Mesothelial cell of epicardium (in vitro differentiated cells): ENCODE measurements around the gene TMEM132C. TPM values are rescaled to one million over a fixed set of nuclear protein-coding genes. Genes with fewer than 3 reads are reported as not detected.

ENCODE experiments used
- DNase-seq, 2 experiments: peaks; one replicate each; pipeline ENCODE4 v3.0.0; 2021; ENCODE audit warnings: low spot score in 2 of 2; ENCODE audit not compliant: unreplicated experiment in 2 of 2
- H3K27ac Mint-ChIP-seq: 2 replicates; pipeline ENCODE4 v1.8.0; 2021; ENCODE audit warnings: mixed read lengths
- H3K27me3 Mint-ChIP-seq: 2 replicates; pipeline ENCODE4 v1.8.0; 2021; ENCODE audit warnings: low read depth, mixed read lengths
- H3K36me3 Mint-ChIP-seq: 2 replicates; pipeline ENCODE4 v1.8.0; 2021; ENCODE audit warnings: mixed read lengths
- H3K4me1 Mint-ChIP-seq: 2 replicates; pipeline ENCODE4 v1.8.0; 2021; ENCODE audit warnings: mixed read lengths
- H3K4me3 Mint-ChIP-seq: 2 replicates; pipeline ENCODE4 v1.8.0; 2021; ENCODE audit warnings: mild to moderate bottlenecking, moderate library complexity, mixed read lengths
- H3K9me3 Mint-ChIP-seq: 2 replicates; pipeline ENCODE4 v1.8.0; 2021; ENCODE audit warnings: mixed read lengths
- CTCF ChIP-seq: fragments of 200-600 bp; sonication (generic); IDR thresholded peaks from one replicate; pipeline ENCODE4 v1.5.0; 2021; ENCODE audit warnings: antibody characterized with exemption; ENCODE audit not compliant: unreplicated experiment
- total RNA-seq: library from RNA; stranded (reverse); gene quantifications from 3 replicates; pipeline ENCODE4 v1.2.1, GENCODE V29; 2021

Gene TMEM132C
- total RNA-seq, 1 donor from 2014 or later = 25.5 TPM

- Mint-ChIP-seq H3K9me3 (peaks cover 6% of the 10 kb centered on the region), H3K4me3 (no peak overlapping the region), H3K4me1 (peaks cover 11% of the 10 kb centered on the region), H3K36me3 (no peaks in the 10 kb centered on the region), H3K27me3 (peaks cover 4% of the 10 kb centered on the region), H3K27ac (no peak overlapping the region)
- TF ChIP-seq CTCF = no peak
- DNase-seq = no peak
Observed at GRCh38 chr12:128288357-128288756, 21.4 kb downstream of the TMEM132C start.

GRCh38 chr12:128288896-128289295, 21.9 kb downstream of the TMEM132C start:
- Mint-ChIP-seq H3K36me3 (no peaks in the 10 kb centered on the region), H3K27me3 (peaks cover 4% of the 10 kb centered on the region), H3K9me3 (peaks cover under 1% of the 10 kb centered on the region), H3K27ac (no peak overlapping the region), H3K4me1 (peaks cover 11% of the 10 kb centered on the region), H3K4me3 (no peak overlapping the region)
- no peak for DNase-seq
- no peak for TF ChIP-seq CTCF

- Mint-ChIP-seq H3K27me3 (peaks cover 4% of the 10 kb centered on the region), H3K36me3 (no peaks in the 10 kb centered on the region), H3K27ac (no peak overlapping the region), H3K4me1 (peaks cover 11% of the 10 kb centered on the region), H3K9me3 (no peaks in the 10 kb centered on the region), H3K4me3 (no peak overlapping the region)
- DNase-seq = no peak
- no peak for TF ChIP-seq CTCF
Observed at GRCh38 chr12:128290938-128291337, 24.0 kb downstream of the TMEM132C start.

- Mint-ChIP-seq H3K27me3 (peaks cover 23% of the 10 kb centered on the region), H3K9me3 (peaks cover 18% of the 10 kb centered on the region), H3K36me3 (no peaks in the 10 kb centered on the region), H3K27ac (no peak overlapping the region), H3K4me1 (no peaks in the 10 kb centered on the region), H3K4me3 (no peak overlapping the region)
- TF ChIP-seq CTCF = no peak
- no peak for DNase-seq
Observed at GRCh38 chr12:128298091-128298748, 31.2 kb downstream of the TMEM132C start.

GRCh38 chr12:128305336-128305892, 38.4 kb downstream of the TMEM132C start:
- Mint-ChIP-seq H3K27me3 (no peaks in the 10 kb centered on the region), H3K4me1 (no peaks in the 10 kb centered on the region), H3K27ac (no peak overlapping the region), H3K4me3 (no peak overlapping the region), H3K9me3 (peaks cover 16% of the 10 kb centered on the region), H3K36me3 (no peaks in the 10 kb centered on the region)
- no peak for TF ChIP-seq CTCF
- DNase-seq = no peak
